ENCODE results near the gene CELF5. TPM values are rescaled to one million over a fixed set of nuclear protein-coding genes. Genes with fewer than 3 reads are reported as not detected.
A peak's percentile ranks its signal among the peaks of the same experiment; 100 is the strongest.

Gene CELF5
- total and polyA plus RNA-seq, 9 of the 15 experiments (the other 6 are each of a cell fraction or from before 2014, with no cell fraction given): 0.01 to 0.56 (median 0.22) TPM

DNA sequence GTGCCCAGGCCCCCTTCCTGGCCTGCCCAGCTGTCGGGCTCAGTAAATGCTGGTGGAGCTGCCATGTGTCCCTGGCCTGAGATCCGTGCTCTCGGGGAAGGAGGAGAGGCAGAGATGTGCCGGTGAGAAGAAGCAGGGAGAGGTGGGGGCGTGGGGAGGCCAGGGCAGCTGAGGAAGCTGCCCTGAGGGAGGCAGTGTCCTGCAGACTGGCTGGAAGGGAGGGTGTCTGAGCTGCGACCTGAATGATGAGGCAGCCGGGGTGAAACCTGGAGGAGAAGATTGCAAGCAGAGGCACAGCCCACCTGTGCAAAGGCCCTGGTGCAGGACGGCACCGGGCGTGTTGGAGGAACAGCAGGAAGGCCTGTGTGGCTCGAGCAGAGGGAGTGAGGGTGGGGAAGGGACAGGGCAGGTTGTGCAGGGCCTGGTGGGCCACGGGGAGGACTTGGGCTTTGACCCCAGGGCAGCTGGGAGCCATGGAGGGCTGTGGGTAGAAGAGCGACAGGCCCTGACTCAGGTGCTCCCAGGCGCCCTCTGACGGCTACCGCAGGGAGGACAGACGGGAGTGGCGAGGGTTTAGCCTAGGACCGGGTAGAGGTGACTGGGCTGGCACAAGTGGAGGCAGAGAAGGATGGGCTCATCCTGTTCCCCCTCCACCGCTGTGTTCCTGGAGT, 14.0 kb upstream of the CELF5 start (continued):
- TF ChIP-seq NR0B1 (IDR thresholded peaks at IDR 0.05; ENCODE audit: partially characterized antibody) (no peak), EWSR1 (IDR thresholded peaks at IDR 0.05; ENCODE audit: borderline replicate concordance, low read depth, partially characterized antibody) (no peak), ZNF79 (CRISPR knock-in tag; IDR thresholded peaks at IDR 0.05; ENCODE audit: low read depth) (no peak), CC2D1A (IDR thresholded peaks at IDR 0.05) (peak; percentile 24; the same call in 1 of the 2 replicates), BRD9 (IDR thresholded peaks at IDR 0.05; ENCODE audit: low read depth, partially characterized antibody) (no peak), POLR2G (IDR thresholded peaks at IDR 0.05; ENCODE audit: low read depth, low read length) (peak; percentile 72), DPF2 (IDR thresholded peaks at IDR 0.05) (no peak), LCOR (CRISPR knock-in tag; IDR thresholded peaks at IDR 0.05) (no peak), POLR2B (IDR thresholded peaks at IDR 0.05; ENCODE audit: low read depth, partially characterized antibody) (peak; percentile 60), PPARD (CRISPR knock-in tag; IDR thresholded peaks at IDR 0.05) (no peak), KDM4B (IDR thresholded peaks at IDR 0.05; ENCODE audit: borderline replicate concordance in 2 of 2, low read depth in 1 of 2) (no peak), ETS1 (conservative IDR thresholded peaks at IDR 0.05; ENCODE audit: control insufficient read depth, low read depth, low read length) (no peak), TRIM25 (IDR thresholded peaks at IDR 0.05; ENCODE audit: borderline replicate concordance) (no peak), RBM25 (IDR thresholded peaks at IDR 0.05; ENCODE audit: low read depth, low read length, severe bottlenecking) (no peak), ZFP1 (CRISPR knock-in tag; IDR thresholded peaks at IDR 0.05) (no peak), MXI1 (IDR thresholded peaks at IDR 0.05; ENCODE audit: low read depth, low read length) (no peak), FOXK1 (CRISPR knock-in tag; IDR thresholded peaks at IDR 0.05; ENCODE audit: borderline replicate concordance) (no peak), ZNF174 (CRISPR knock-in tag; IDR thresholded peaks at IDR 0.05) (no peak)
- TF ChIP-seq, protein P1, sequence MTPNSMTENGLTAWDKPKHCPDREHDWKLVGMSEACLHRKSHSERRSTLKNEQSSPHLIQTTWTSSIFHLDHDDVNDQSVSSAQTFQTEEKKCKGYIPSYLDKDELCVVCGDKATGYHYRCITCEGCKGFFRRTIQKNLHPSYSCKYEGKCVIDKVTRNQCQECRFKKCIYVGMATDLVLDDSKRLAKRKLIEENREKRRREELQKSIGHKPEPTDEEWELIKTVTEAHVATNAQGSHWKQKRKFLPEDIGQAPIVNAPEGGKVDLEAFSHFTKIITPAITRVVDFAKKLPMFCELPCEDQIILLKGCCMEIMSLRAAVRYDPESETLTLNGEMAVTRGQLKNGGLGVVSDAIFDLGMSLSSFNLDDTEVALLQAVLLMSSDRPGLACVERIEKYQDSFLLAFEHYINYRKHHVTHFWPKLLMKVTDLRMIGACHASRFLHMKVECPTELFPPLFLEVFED (CRISPR knock-in tag; conservative IDR thresholded peaks at IDR 0.05): 0 out of 2 replicates have a peak, but pooled peaks have one; percentile 14
- TF ChIP-seq, protein P2, sequence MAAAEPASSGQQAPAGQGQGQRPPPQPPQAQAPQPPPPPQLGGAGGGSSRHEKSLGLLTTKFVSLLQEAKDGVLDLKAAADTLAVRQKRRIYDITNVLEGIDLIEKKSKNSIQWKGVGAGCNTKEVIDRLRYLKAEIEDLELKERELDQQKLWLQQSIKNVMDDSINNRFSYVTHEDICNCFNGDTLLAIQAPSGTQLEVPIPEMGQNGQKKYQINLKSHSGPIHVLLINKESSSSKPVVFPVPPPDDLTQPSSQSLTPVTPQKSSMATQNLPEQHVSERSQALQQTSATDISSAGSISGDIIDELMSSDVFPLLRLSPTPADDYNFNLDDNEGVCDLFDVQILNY (CRISPR knock-in tag; IDR thresholded peaks at IDR 0.05): 0 out of 2 replicates have a peak, but pooled peaks have one; percentile 45

Data from K562 (cell line).